ENCODE results near the gene ABCC6. TPM values are rescaled to one million over a fixed set of nuclear protein-coding genes. Genes with fewer than 3 reads are reported as not detected.

The ABCC6 gene
- total and polyA plus RNA-seq, 2 experiments from 2014 or later, result 7.1 to 10.0 TPM

DNA sequence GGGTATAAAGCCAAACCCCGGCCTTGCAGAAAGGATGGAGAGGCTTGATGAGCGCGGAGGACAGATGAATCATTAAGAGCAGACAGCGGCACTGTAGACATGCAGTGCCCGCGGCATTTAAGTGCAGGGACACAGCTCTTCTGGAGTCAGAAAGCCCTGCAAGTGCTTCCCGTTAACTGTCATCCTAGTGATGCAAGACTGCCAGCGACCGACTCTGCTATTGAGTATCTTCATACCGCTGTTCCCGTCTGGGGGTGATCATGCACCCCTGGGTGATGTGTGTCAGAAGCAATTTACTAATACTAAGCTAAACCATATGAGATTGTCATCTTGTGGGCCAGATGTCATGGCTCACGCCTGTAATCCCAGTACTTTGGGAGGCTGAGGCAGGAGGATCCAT lies 101.0 kb downstream of the ABCC6 start:
- Histone ChIP-seq H3K27ac (no peak overlapping the region), H3K27me3 (no peaks in the 10 kb centered on the region), H3K9me3 (ENCODE audit: low read depth) (no peaks in the 10 kb centered on the region), H3K4me1 (ENCODE audit: low read depth) (no peaks in the 10 kb centered on the region), H3K36me3 (no peaks in the 10 kb centered on the region), H3K4me3 (no peak overlapping the region)
- TF ChIP-seq, protein P1, sequence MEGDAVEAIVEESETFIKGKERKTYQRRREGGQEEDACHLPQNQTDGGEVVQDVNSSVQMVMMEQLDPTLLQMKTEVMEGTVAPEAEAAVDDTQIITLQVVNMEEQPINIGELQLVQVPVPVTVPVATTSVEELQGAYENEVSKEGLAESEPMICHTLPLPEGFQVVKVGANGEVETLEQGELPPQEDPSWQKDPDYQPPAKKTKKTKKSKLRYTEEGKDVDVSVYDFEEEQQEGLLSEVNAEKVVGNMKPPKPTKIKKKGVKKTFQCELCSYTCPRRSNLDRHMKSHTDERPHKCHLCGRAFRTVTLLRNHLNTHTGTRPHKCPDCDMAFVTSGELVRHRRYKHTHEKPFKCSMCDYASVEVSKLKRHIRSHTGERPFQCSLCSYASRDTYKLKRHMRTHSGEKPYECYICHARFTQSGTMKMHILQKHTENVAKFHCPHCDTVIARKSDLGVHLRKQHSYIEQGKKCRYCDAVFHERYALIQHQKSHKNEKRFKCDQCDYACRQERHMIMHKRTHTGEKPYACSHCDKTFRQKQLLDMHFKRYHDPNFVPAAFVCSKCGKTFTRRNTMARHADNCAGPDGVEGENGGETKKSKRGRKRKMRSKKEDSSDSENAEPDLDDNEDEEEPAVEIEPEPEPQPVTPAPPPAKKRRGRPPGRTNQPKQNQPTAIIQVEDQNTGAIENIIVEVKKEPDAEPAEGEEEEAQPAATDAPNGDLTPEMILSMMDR (IDR thresholded peaks at IDR 0.05; ENCODE audit: low read depth, low read length), result no peak
- no peak for DNase-seq (ENCODE audit: low read depth in 1 of 2, low spot score in 1 of 2)

DNA sequence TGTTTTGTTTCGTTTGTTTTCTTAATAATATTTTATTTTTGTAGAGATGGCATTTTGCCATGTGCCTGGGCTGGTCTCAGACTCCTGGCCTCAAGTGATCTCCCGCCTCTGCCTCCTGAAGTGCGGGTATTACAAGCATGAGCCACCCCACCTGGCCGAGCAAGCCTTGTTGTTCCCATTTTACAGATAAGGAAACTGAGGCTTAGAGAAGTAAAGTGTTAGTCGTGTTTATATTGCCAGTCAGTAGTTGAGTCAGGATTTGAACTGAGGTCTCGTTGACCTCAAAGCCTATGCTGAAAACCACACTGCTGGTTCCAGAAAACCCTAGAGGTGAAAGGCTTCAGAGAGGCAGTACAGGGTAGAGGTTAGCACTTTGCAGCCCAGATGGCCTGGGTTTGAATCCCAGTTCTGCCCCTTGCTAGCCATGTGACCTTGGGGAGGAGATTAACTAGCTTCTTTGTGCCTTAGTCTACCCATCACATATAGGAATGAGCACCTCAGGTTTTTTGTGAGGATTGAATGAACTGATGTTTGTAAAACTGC lies 102.0 kb downstream of the ABCC6 start:
- H3K36me3 ChIP-seq, result peaks cover 3% of the 10 kb centered on the region

DNA sequence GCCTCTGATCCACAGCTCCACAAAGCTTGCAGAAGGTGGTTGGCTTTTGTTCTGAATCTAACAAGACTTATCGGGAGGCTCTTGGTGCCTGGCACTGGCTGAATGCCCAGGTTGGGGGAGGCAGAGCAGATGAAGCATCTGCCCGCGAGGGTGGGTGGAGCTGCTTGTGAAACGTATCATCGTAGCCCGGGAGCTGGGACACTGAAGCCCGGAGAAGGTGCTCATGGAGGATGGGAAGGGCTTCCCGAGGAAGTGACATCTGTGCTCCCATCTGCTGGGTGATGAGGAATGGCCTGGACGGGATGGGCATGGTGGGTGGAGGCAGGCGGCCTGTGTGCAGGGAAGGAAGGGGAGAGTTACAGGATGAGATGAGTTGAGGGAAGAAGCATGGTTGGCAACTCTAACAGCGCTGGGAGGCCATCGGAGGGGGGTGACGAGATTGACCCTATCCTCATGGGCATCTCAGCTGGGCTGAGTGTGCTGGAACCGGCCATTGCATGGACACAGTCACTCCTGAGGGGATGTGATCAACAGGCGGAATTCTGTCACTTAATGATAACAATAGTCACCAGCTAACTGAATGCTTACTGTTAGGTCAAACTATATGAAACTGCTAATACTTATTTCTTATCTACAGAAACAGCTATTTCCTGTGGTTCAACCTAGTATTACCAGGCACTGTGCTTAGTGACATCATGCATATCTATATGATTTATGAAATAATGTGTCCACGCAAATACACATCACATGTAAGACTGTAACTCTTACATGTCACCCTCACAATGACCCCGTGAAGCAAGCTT lies 102.7 kb downstream of the ABCC6 start:
- Histone ChIP-seq H3K4me1 (ENCODE audit: low read depth) (no peaks in the 10 kb centered on the region), H3K27ac (no peak overlapping the region), H3K36me3 (peaks cover 4% of the 10 kb centered on the region), H3K4me3 (no peak overlapping the region), H3K9me3 (ENCODE audit: low read depth) (no peaks in the 10 kb centered on the region), H3K27me3 (no peaks in the 10 kb centered on the region)
- peak in 1 of 2 donors; percentile 47 for DNase-seq (ENCODE audit: low read depth in 1 of 2, low spot score in 1 of 2)
- TF ChIP-seq, protein P1 (IDR thresholded peaks at IDR 0.05; ENCODE audit: low read depth, low read length), result no peak

More for the DNA sequence above, 102.0 kb downstream of the ABCC6 start:
- Histone ChIP-seq H3K27ac (no peak overlapping the region), H3K4me3 (no peak overlapping the region), H3K4me1 (ENCODE audit: low read depth) (no peaks in the 10 kb centered on the region), H3K27me3 (no peaks in the 10 kb centered on the region), H3K9me3 (ENCODE audit: low read depth) (no peaks in the 10 kb centered on the region)
- no peak for DNase-seq (ENCODE audit: low read depth in 1 of 2, low spot score in 1 of 2)
- TF ChIP-seq, protein P1 (IDR thresholded peaks at IDR 0.05; ENCODE audit: low read depth, low read length), result no peak

DNA sequence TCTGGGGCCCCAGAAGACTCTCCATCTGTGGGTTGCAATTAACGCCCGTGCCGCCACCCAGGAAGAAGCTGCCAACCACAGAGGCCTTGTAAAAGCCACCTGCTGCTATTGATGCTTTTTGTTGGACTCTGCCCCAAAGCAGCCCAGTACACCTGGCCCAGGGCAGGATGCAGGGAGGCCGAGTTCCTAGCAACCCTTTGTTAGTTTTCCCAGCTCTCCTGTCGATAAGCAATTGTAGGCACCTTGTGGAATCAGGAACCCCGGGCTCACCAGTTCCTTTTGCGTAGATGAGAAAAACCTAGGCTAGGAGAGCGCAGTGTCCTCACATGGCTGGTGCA lies 103.3 kb downstream of the ABCC6 start:
- no peak for DNase-seq (ENCODE audit: low read depth in 1 of 2, low spot score in 1 of 2)
- no peak overlapping the region for H3K4me3 ChIP-seq
- H3K27me3 ChIP-seq, result no peaks in the 10 kb centered on the region
- no peak overlapping the region for H3K27ac ChIP-seq
- no peaks in the 10 kb centered on the region for H3K4me1 ChIP-seq (ENCODE audit: low read depth)
- H3K36me3 ChIP-seq, result peaks cover 4% of the 10 kb centered on the region
- TF ChIP-seq, protein P1 (IDR thresholded peaks at IDR 0.05; ENCODE audit: low read depth, low read length), result no peak
- H3K9me3 ChIP-seq (ENCODE audit: low read depth), result no peaks in the 10 kb centered on the region

DNA sequence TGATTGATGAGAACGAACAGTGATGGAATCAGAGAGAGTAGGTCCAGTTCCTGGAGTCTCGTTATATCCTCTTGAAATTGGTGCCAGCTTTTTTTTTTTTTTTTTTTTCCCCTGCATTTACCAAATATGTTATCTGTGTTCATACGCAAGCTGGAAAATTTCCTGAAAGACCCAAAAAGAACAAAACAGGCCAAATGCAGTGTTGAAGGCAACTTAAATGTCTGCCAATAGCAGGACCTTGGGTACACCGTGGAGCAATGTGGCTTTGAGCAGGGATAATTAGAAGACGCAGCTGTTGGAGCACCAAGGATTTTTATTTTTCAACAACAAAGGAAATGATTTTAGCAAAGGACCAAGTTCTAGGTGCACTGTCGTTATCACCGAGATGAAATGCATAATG lies 105.0 kb downstream of the ABCC6 start:
- TF ChIP-seq, protein P1 (IDR thresholded peaks at IDR 0.05; ENCODE audit: low read depth, low read length), result no peak
- H3K4me1 ChIP-seq (ENCODE audit: low read depth), result no peaks in the 10 kb centered on the region
- no peak overlapping the region for H3K27ac ChIP-seq
- no peak for DNase-seq (ENCODE audit: low read depth in 1 of 2, low spot score in 1 of 2)
- H3K36me3 ChIP-seq, result peaks cover 4% of the 10 kb centered on the region
- H3K9me3 ChIP-seq (ENCODE audit: low read depth), result no peaks in the 10 kb centered on the region
- H3K27me3 ChIP-seq, result no peaks in the 10 kb centered on the region
- H3K4me3 ChIP-seq, result no peak overlapping the region

Data from cardiac muscle cell (in vitro differentiated cells and primary cell).